Measurements from ENCODE around the gene PDE4B.

PDE4B gene

DNA sequence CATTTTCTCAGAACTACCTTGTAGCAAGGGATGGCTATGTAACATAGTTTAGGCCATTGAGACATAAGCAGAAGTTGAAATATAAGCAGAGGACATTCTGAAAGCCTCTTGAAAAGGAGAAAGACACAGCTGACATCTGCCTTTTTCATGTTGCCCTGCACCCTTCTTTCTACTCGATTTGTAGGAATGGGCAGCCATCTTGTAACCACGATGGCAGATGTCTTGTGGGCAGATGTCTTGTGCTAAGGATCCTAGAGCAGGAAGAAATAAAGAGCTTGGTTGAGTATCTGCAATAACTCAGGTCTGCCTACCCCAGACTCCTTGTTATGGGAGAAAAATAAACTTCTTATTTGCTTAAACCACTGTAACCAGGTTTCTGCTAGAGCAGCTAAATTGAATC is 351.0 kb downstream of the PDE4B start:
- H3K27ac ChIP-seq, result no peak overlapping the region
- H3K4me1 ChIP-seq (ENCODE audit: control insufficient read depth in 1 of 2, insufficient read depth in 1 of 2, low read depth in 1 of 2, low read length in 1 of 2), result no peaks in the 10 kb centered on the region
- TF ChIP-seq CTCF (IDR thresholded peaks at IDR 0.05), result no peak
- no peaks in the 10 kb centered on the region for H3K9me3 ChIP-seq
- no peak overlapping the region for H3K4me3 ChIP-seq (ENCODE audit: low read depth in 1 of 2, low read length in 1 of 2)
- no peaks in the 10 kb centered on the region for H3K36me3 ChIP-seq
- no peaks in the 10 kb centered on the region for H3K27me3 ChIP-seq

DNA sequence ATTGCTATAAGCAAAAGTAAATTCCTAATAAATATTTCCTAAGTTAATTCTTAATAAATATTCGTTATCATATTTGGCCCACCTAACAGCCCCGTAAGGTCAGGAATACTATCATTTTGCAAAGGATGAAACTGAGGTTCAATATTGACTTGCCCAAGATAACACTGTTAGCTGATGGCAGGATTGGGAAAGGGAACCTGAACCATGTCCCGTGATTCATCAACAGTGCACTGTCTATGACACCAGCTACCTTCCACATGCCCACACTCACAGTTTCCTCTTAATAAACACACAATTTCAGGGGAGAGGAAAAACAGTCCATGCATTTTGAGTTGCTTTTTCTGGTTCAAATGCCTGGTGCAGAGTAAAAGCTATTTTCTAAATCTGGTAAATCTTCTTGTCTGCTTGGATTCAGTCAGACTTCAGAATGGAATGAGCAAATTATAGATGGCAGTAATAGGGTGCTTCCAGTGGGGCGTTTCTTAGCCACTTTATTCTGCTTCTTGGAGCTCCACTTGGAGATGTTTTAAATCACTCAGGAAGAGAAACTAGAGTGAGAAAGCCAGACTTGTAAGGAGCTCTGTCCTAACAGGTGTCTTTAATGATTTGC is 354.6 kb downstream of the PDE4B start:
- Histone ChIP-seq H3K27me3 (no peaks in the 10 kb centered on the region), H3K4me3 (ENCODE audit: low read depth in 1 of 2, low read length in 1 of 2) (no peak overlapping the region), H3K9me3 (no peaks in the 10 kb centered on the region), H3K27ac (no peak overlapping the region), H3K36me3 (no peaks in the 10 kb centered on the region), H3K4me1 (ENCODE audit: control insufficient read depth in 1 of 2, insufficient read depth in 1 of 2, low read depth in 1 of 2, low read length in 1 of 2) (no peaks in the 10 kb centered on the region)
- TF ChIP-seq CTCF (IDR thresholded peaks at IDR 0.05), result no peak

DNA sequence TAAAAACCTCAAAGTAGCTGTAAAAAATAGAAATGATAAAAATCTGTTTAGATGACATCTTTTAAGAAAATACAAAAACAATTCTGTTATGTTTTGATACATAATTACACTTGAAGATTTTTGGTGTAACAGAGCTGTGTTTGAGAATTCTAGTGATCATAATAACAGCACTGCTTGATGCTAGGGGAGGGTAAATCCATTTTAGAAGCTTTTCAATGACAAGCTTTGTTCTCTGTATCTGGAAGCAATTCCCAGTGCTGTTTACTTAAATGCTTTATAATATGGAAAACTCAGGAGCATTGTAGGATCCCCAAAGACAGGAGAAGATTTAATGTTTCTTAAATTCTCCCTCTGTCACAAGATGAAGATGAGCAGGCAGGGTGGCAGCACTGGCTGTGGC is 359.3 kb downstream of the PDE4B start:
- Histone ChIP-seq H3K9me3 (no peaks in the 10 kb centered on the region), H3K36me3 (no peaks in the 10 kb centered on the region), H3K4me3 (ENCODE audit: low read depth in 1 of 2, low read length in 1 of 2) (no peak overlapping the region), H3K27me3 (no peaks in the 10 kb centered on the region), H3K27ac (no peak overlapping the region), H3K4me1 (ENCODE audit: control insufficient read depth in 1 of 2, insufficient read depth in 1 of 2, low read depth in 1 of 2, low read length in 1 of 2) (no peaks in the 10 kb centered on the region)
- TF ChIP-seq CTCF (IDR thresholded peaks at IDR 0.05), result no peak

DNA sequence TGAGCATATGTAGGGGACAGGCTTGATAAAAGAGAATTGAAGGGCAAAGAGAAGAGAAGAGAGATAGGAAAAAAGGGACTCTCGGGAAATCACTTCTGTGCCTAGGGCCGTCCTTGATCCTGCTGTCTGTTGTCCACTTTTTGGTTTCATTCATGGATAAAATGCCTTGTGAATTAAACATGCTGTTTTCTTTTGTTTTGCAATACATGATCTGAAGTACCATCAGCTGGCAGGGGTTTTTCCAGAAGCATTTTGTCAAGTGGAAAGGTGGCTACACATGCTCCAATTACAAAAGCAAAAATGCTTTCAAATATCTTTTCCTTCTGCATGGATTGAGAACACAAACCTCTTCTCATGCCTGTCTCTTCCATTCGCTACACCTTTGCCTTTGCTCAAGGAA is 361.7 kb downstream of the PDE4B start:
- Histone ChIP-seq H3K36me3 (no peaks in the 10 kb centered on the region), H3K4me1 (ENCODE audit: control insufficient read depth in 1 of 2, insufficient read depth in 1 of 2, low read depth in 1 of 2, low read length in 1 of 2) (no peaks in the 10 kb centered on the region), H3K4me3 (ENCODE audit: low read depth in 1 of 2, low read length in 1 of 2) (no peak overlapping the region), H3K27ac (no peak overlapping the region), H3K27me3 (no peaks in the 10 kb centered on the region), H3K9me3 (no peaks in the 10 kb centered on the region)
- no peak for TF ChIP-seq CTCF (IDR thresholded peaks at IDR 0.05)

DNA sequence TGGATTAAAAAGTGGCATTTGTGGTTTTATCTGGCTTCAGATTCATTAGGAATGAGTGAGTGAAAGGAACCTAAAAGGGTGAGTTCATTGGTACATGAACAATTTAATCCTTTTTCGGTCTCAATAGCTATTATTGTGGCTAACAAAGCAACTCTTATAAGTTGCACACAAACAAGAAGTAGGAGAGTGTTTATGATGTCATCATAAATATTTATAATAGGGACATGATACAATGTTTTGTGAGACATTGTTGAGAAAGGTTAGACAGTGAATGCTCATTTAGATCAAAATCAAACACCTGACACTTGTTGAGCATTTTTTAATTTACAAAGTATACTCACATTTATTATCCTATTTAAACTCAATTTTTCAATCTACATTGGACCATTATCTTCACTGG is 363.4 kb downstream of the PDE4B start:
- H3K4me3 ChIP-seq (ENCODE audit: low read depth in 1 of 2, low read length in 1 of 2), result no peak overlapping the region
- H3K27me3 ChIP-seq, result no peaks in the 10 kb centered on the region
- no peaks in the 10 kb centered on the region for H3K36me3 ChIP-seq
- no peaks in the 10 kb centered on the region for H3K9me3 ChIP-seq
- H3K27ac ChIP-seq, result no peak overlapping the region
- TF ChIP-seq CTCF (IDR thresholded peaks at IDR 0.05), result no peak
- H3K4me1 ChIP-seq (ENCODE audit: control insufficient read depth in 1 of 2, insufficient read depth in 1 of 2, low read depth in 1 of 2, low read length in 1 of 2), result no peaks in the 10 kb centered on the region

- no peak for TF ChIP-seq CTCF (IDR thresholded peaks at IDR 0.05)
- Histone ChIP-seq H3K27ac (no peak overlapping the region), H3K36me3 (no peaks in the 10 kb centered on the region)
These were observed 367.1 kb downstream of the PDE4B start for GRCh38 chr1:66159800-66160199.

More at GRCh38 chr1:66159800-66160199, 367.1 kb downstream of the PDE4B start:
- H3K27me3 ChIP-seq, result no peaks in the 10 kb centered on the region
- no peaks in the 10 kb centered on the region for H3K9me3 ChIP-seq
- no peaks in the 10 kb centered on the region for H3K4me1 ChIP-seq (ENCODE audit: control insufficient read depth in 1 of 2, insufficient read depth in 1 of 2, low read depth in 1 of 2, low read length in 1 of 2)
- no peak overlapping the region for H3K4me3 ChIP-seq (ENCODE audit: low read depth in 1 of 2, low read length in 1 of 2)

All from neutrophil (primary cell).